ENCODE measurements around the gene IDH3B. TPM values are rescaled to one million over a fixed set of nuclear protein-coding genes. Genes with fewer than 3 reads are reported as not detected.

The IDH3B gene
- total RNA-seq, 1 donor from 2014 or later, result 247 TPM

GRCh38 chr20:2631228-2631627, 32.8 kb downstream of the IDH3B start:
- DNase-seq (no peak), ATAC-seq (no peak)
- intact Hi-C loops (cut with micrococcal nuclease), result no loop called here

GRCh38 chr20:2626853-2627541, 37.0 kb downstream of the IDH3B start:
- intact Hi-C loops (cut with micrococcal nuclease), result no loop called here
- DNase-seq, result no peak
- no peak for ATAC-seq

- intact Hi-C loops (cut with micrococcal nuclease), result no loop called here
- no peak for DNase-seq
- peak; percentile 36 for ATAC-seq
Observed at GRCh38 chr20:2625062-2625461, 39.0 kb downstream of the IDH3B start.

GRCh38 chr20:2624190-2624589, 39.8 kb downstream of the IDH3B start:
- DNase-seq, result peak; percentile 50
- intact Hi-C loops (cut with micrococcal nuclease), result no loop called here
- peak; percentile 80 for ATAC-seq

- intact Hi-C loops (cut with micrococcal nuclease), result no loop called here
- DNase-seq (no peak), ATAC-seq (no peak)
Observed at GRCh38 chr20:2619961-2620595, 43.9 kb downstream of the IDH3B start.

- DNase-seq (no peak), ATAC-seq (no peak)
- intact Hi-C loops (cut with micrococcal nuclease), result no loop called here
Observed at GRCh38 chr20:2619337-2619736, 44.7 kb downstream of the IDH3B start.

- intact Hi-C loops (cut with micrococcal nuclease), result no loop called here
- ATAC-seq (no peak), DNase-seq (no peak)
Observed at GRCh38 chr20:2618815-2619214, 45.2 kb downstream of the IDH3B start.

- intact Hi-C loops (cut with micrococcal nuclease), result no loop called here
- no peak for DNase-seq
- no peak for ATAC-seq
Observed at GRCh38 chr20:2617099-2617714, 46.8 kb downstream of the IDH3B start.

GRCh38 chr20:2616634-2617033, 47.4 kb downstream of the IDH3B start:
- DNase-seq (no peak), ATAC-seq (no peak)
- intact Hi-C loops (cut with micrococcal nuclease), result no loop called here

GRCh38 chr20:2612073-2612472, 51.9 kb downstream of the IDH3B start:
- intact Hi-C loops (cut with micrococcal nuclease), result no loop called here
- no peak for ATAC-seq
- no peak for DNase-seq

- DNase-seq (no peak), ATAC-seq (no peak)
- intact Hi-C loops (cut with micrococcal nuclease), result no loop called here
Observed at GRCh38 chr20:2610941-2611720, 52.9 kb downstream of the IDH3B start.

- ATAC-seq, result no peak
Observed at GRCh38 chr20:2610326-2610725, 53.7 kb downstream of the IDH3B start.

More at GRCh38 chr20:2610326-2610725, 53.7 kb downstream of the IDH3B start:
- no peak for DNase-seq
- intact Hi-C loops (cut with micrococcal nuclease), result no loop called here

Small RNAs within 50 kb of the gene (microRNA-seq; reads per million reads assigned to microRNA genes)
- gene MIR1292 (ENCODE audit: borderline number of aligned reads), result 4.9 reads per million

Other genes starting within 250 kb of the IDH3B start
- 51.3 TPM for gene SNRPB, start 193.4 kb downstream of the IDH3B start, total RNA-seq
- 5.8 TPM for gene ZNF343, start 155.3 kb downstream of the IDH3B start, total RNA-seq
- gene TMC2, start 127.6 kb downstream of the IDH3B start, total RNA-seq, result 0.10 TPM
- 54.2 TPM for gene NOP56, start 11.6 kb downstream of the IDH3B start, total RNA-seq
- gene EBF4, start 28.6 kb upstream of the IDH3B start, total RNA-seq, result 3.7 TPM
- 1.7 TPM for gene CPXM1, start 136.4 kb upstream of the IDH3B start, total RNA-seq
- not detected for gene C20orf141, start 150.8 kb upstream of the IDH3B start, total RNA-seq
- gene TMEM239, start 152.1 kb upstream of the IDH3B start, total RNA-seq, result not detected
- 10.2 TPM for gene PCED1A, start 176.4 kb upstream of the IDH3B start, total RNA-seq
- gene VPS16, start 176.5 kb upstream of the IDH3B start, total RNA-seq, result 15.8 TPM
- gene PTPRA, start 209.3 kb upstream of the IDH3B start, total RNA-seq, result 26.5 TPM